Endothelial cell of umbilical vein (primary cell): ENCODE results near the gene WIPF3. TPM values are rescaled to one million over a fixed set of nuclear protein-coding genes. Genes with fewer than 3 reads are reported as not detected.

Experiments
- BruUV-seq: library from RNA; stranded (reverse); fragments of 400-500 nt; replicated peaks from 2 replicates; lab custom pipeline; 2021; lab: Mats Ljungman, UMichigan
- CTCF ChIA-PET: fragments of 300-600, 350-600 bp; sonication (Branson Sonifier 250); formaldehyde crosslinking; loops from one replicate; lab custom pipeline; 2021; ENCODE audit warnings: antibody characterized with exemption, inconsistent platforms; lab: Charles Lee
- POLR2A ChIA-PET: fragments of 300-600, 350-600 bp; sonication (Branson Sonifier 250); formaldehyde crosslinking; loops from one replicate; lab custom pipeline; 2021; ENCODE audit warnings: antibody characterized with exemption, inconsistent platforms; lab: Charles Lee
- DNase-seq: peaks from one replicate; pipeline ENCODE4 v3.0.0-alpha.2; 2011; ENCODE audit warnings: low read depth, low spot score
- FAIRE-seq: peaks from 2 replicates; lab custom pipeline; 2011; peaks lifted over from hg19 to GRCh38; lab: Jason Lieb, UNC
- H2AFZ ChIP-seq: 2 replicates; pipeline ENCODE4 v1.6.0; 2012; ENCODE audit warnings: low read depth, low read length, control low read depth, inconsistent platforms
- H3K27ac ChIP-seq: 2 replicates; pipeline ENCODE4 v1.5.1; 2011; ENCODE audit warnings: low read depth, mild to moderate bottlenecking, control low read depth, low read length, moderate library complexity; ENCODE audit not compliant: insufficient read depth
- H3K27me3 ChIP-seq, 2 experiments: 2 replicates each; pipeline versions ENCODE4 v1.6.0 to v1.6.1; 2011; ENCODE audit warnings: low read length in 2 of 2, mixed read lengths in 1 of 2; ENCODE audit not compliant: control insufficient read depth in 2 of 2, insufficient read depth in 2 of 2
- H3K36me3 ChIP-seq, 2 experiments: 2 replicates in 1 of 2; 3 replicates in 1 of 2; pipeline ENCODE4 v1.5.1; 2011; ENCODE audit warnings: low read length in 2 of 2, mild to moderate bottlenecking in 1 of 2, moderate library complexity in 1 of 2; ENCODE audit not compliant: control insufficient read depth in 2 of 2, insufficient read depth in 2 of 2; ENCODE audit errors: extremely low read depth in 1 of 2
- H3K4me1 ChIP-seq: 3 replicates; pipeline ENCODE4 v1.5.1; 2011; ENCODE audit warnings: mild to moderate bottlenecking, low read length; ENCODE audit not compliant: control insufficient read depth, insufficient read depth; ENCODE audit errors: extremely low read depth
- H3K4me2 ChIP-seq: 2 replicates; pipeline ENCODE4 v1.6.1; 2011; ENCODE audit warnings: low read length, control low read depth, mixed read lengths; ENCODE audit not compliant: insufficient read depth
- H3K4me3 ChIP-seq, 3 experiments: fragments of 200-600 bp in 1 of 3; sonication (generic), shearing (Covaris generic) in 1 of 3; replicated peaks in 1 of 3; 2 replicates each; pipeline ENCODE4 v1.5.1; 2011 to 2016; ENCODE audit warnings: control low read depth in 3 of 3, low read length in 3 of 3, mild to moderate bottlenecking in 2 of 3, inconsistent platforms in 1 of 3, low read depth in 1 of 3, moderate library complexity in 1 of 3; ENCODE audit not compliant: insufficient read depth in 1 of 3
- H3K79me2 ChIP-seq: 2 replicates; pipeline ENCODE4 v1.6.0; 2012; ENCODE audit warnings: low read length, inconsistent platforms; ENCODE audit not compliant: control insufficient read depth, insufficient read depth
- H3K9ac ChIP-seq: replicated peaks from 2 replicates; pipeline ENCODE3; 2011; ENCODE audit warnings: low read length, control low read depth; ENCODE audit not compliant: insufficient read depth; ENCODE audit errors: extremely low read depth
- H3K9me1 ChIP-seq: replicated peaks from 3 replicates; pipeline ENCODE4 v1.6.0; 2011; ENCODE audit warnings: mild to moderate bottlenecking, low read length; ENCODE audit not compliant: control insufficient read depth, insufficient read depth; ENCODE audit errors: extremely low read depth
- H3K9me3 ChIP-seq: replicated peaks from 2 replicates; pipeline ENCODE4 v1.5.1; 2012; ENCODE audit warnings: low read length, inconsistent platforms; ENCODE audit not compliant: control insufficient read depth, insufficient read depth
- H4K20me1 ChIP-seq: replicated peaks from 2 replicates; pipeline ENCODE3; 2011; ENCODE audit warnings: mild to moderate bottlenecking, low read length; ENCODE audit not compliant: control insufficient read depth, insufficient read depth; ENCODE audit errors: extremely low read depth
- CTCF ChIP-seq, 2 donors: IDR thresholded peaks; 1 replicate in 1 of 2; 2 replicates in 1 of 2; pipeline ENCODE4 v1.5.1; 2011; ENCODE audit warnings: low read length in 2 of 2, mild to moderate bottlenecking in 2 of 2, moderate library complexity in 2 of 2, control low read depth in 1 of 2, inconsistent platforms in 1 of 2, low read depth in 1 of 2; ENCODE audit not compliant: insufficient read depth in 1 of 2; ENCODE audit errors: extremely low read depth in 1 of 2
- EZH2 ChIP-seq: IDR thresholded peaks from 2 replicates; pipeline ENCODE4 v1.6.1; 2012; ENCODE audit warnings: borderline replicate concordance, low read depth, mild to moderate bottlenecking, moderate library complexity, low read length, inconsistent platforms; ENCODE audit not compliant: severe bottlenecking
- FOS ChIP-seq: IDR thresholded peaks from 2 replicates; pipeline ENCODE4 v1.6.1; 2011; ENCODE audit warnings: mild to moderate bottlenecking, low read length, moderate library complexity, borderline replicate concordance; ENCODE audit not compliant: insufficient read depth
- GATA2 ChIP-seq: IDR thresholded peaks from 2 replicates; pipeline ENCODE4 v1.7.0; 2011; ENCODE audit warnings: low read depth, mild to moderate bottlenecking, moderate library complexity, mixed read lengths, low read length; ENCODE audit not compliant: insufficient read length, insufficient read depth
- JUN ChIP-seq: IDR thresholded peaks from 2 replicates; pipeline ENCODE4 v1.6.1; 2011; ENCODE audit warnings: borderline replicate concordance, low read depth; ENCODE audit not compliant: insufficient read length, insufficient read depth
- MAX ChIP-seq: IDR thresholded peaks from 2 replicates; pipeline ENCODE4 v1.6.1; 2011; ENCODE audit not compliant: insufficient read depth, insufficient read length
- MYC ChIP-seq: IDR thresholded peaks from one replicate; pipeline ENCODE4 v1.6.1; 2011; ENCODE audit warnings: mild to moderate bottlenecking, low read depth, low read length
- POLR2A ChIP-seq: IDR thresholded peaks from 2 replicates; pipeline ENCODE4 v1.6.1; 2012; ENCODE audit warnings: low read depth, mild to moderate bottlenecking, control low read depth, low read length
- POLR2AphosphoS5 ChIP-seq: IDR thresholded peaks from 2 replicates; pipeline ENCODE4 v1.6.1; 2012; ENCODE audit warnings: low read depth, mild to moderate bottlenecking, control low read depth, low read length, moderate library complexity; ENCODE audit not compliant: insufficient read depth
- dilution Hi-C: fragments of 300-500 bp; cut with MboI; formaldehyde crosslinking; loops from one replicate; pipeline ENCODE4 v1.15.0; 2019; ENCODE audit warnings: low sequenced_read_pairs; ENCODE audit not compliant: extremely low pct_ligation_motif_present
- intact Hi-C: fragments of 100-400 bp; cut with micrococcal nuclease; formaldehyde crosslinking; loops from one replicate; pipeline ENCODE4 v1.10.0; 2022
- polyA plus RNA-seq, 4 experiments: library from polyadenylated mRNA; depleted of rRNA in 3 of 4; stranded (reverse) in 3 of 4; unstranded in 1 of 4; fragments of >200 nt; gene quantifications; 2 replicates each; pipeline versions ENCODE4 v1.2.1 to v1.2.3, GENCODE V29; 2011 to 2012; ENCODE audit warnings: missing spikeins in 1 of 4
- total RNA-seq: library from RNA; stranded (reverse); gene quantifications from 2 replicates; pipeline ENCODE4 v1.2.3, GENCODE V29; 2021

The WIPF3 gene
- total and polyA plus RNA-seq, 2 donors (not counting 3 experiments of a cell fraction or from before 2014, with no cell fraction given): 0.01 to 0.35 TPM

- POLR2A ChIA-PET: no interaction called here
- intact Hi-C loops: no loop called here
Observed at GRCh38 chr7:29885626-29886025, 79.3 kb downstream of the WIPF3 start.

GRCh38 chr7:29886827-29887226, 80.5 kb downstream of the WIPF3 start:
- dilution Hi-C loops: no loop called here
- DNase-seq (no peak), FAIRE-seq (no peak)
- no peak overlapping the region for H3K4me3 ChIP-seq
- H3K27ac ChIP-seq: no peak overlapping the region
- no peaks in the 10 kb centered on the region for H3K36me3 ChIP-seq
- TF ChIP-seq MAX (no peak), JUN (no peak), CTCF (IDR thresholded peaks at IDR 0.05; ENCODE audit: extremely low read depth in 1 of 2, insufficient read depth in 1 of 2, low read depth in 1 of 2, low read length in 2 of 2) (no peak), MYC (no peak), EZH2 (no peak), FOS (no peak), POLR2A (no peak), GATA2 (no peak), POLR2AphosphoS5 (no peak)
- no TSS peak for BruUV-seq
- H3K4me1 ChIP-seq: no peaks in the 10 kb centered on the region
- H3K27me3 ChIP-seq: peaks cover 0 to 7% of the 10 kb centered on the region in 2 experiments
- no peaks in the 10 kb centered on the region for H3K79me2 ChIP-seq
- no peaks in the 10 kb centered on the region for H3K9me1 ChIP-seq
- H3K9ac ChIP-seq: no peak overlapping the region
- H3K9me3 ChIP-seq: no peaks in the 10 kb centered on the region
- CTCF ChIA-PET: no interaction called here
- no peak overlapping the region for H2AFZ ChIP-seq
- H4K20me1 ChIP-seq: no peaks in the 10 kb centered on the region
- no peak overlapping the region for H3K4me2 ChIP-seq
- POLR2A ChIA-PET: no interaction called here
- intact Hi-C loops: no loop called here

More at GRCh38 chr7:29885626-29886025, 79.3 kb downstream of the WIPF3 start:
- no peak overlapping the region for H2AFZ ChIP-seq
- H3K9me1 ChIP-seq: no peaks in the 10 kb centered on the region
- no TSS peak for BruUV-seq
- H4K20me1 ChIP-seq: no peaks in the 10 kb centered on the region
- no peak for TF ChIP-seq MAX
- no peak for TF ChIP-seq GATA2
- no peak for TF ChIP-seq POLR2AphosphoS5
- no peak for TF ChIP-seq EZH2
- no peaks in the 10 kb centered on the region for H3K9me3 ChIP-seq
- no peak overlapping the region for H3K9ac ChIP-seq
- no peak for DNase-seq
- peak; percentile 43 for FAIRE-seq
- no peak overlapping the region for H3K4me2 ChIP-seq
- no peak overlapping the region for H3K4me3 ChIP-seq
- no peaks in the 10 kb centered on the region for H3K4me1 ChIP-seq
- H3K36me3 ChIP-seq: no peaks in the 10 kb centered on the region
- no peak overlapping the region for H3K27ac ChIP-seq
- dilution Hi-C loops: no loop called here
- CTCF ChIA-PET: interaction anchor here (1.1 to 1.8 kb wide), 3 partner anchors 9 to 26 kb away, joined by 3 read pairs; no protein-coding TSS in a partner anchor
- H3K79me2 ChIP-seq: no peaks in the 10 kb centered on the region
- H3K27me3 ChIP-seq: peaks cover 0 to 7% of the 10 kb centered on the region in 2 experiments
